Activated CD8-positive, alpha-beta memory T cell treated with anti-CD3 and anti-CD28 coated beads, Interleukin-2, amount 50 U/mL, for 48 hours (primary cell): ENCODE data around the gene DNAJC9.

Experiments used
- DNase-seq: peaks from one replicate; pipeline ENCODE4 v3.0.0-alpha.2; 2020

The DNAJC9 gene

DNA sequence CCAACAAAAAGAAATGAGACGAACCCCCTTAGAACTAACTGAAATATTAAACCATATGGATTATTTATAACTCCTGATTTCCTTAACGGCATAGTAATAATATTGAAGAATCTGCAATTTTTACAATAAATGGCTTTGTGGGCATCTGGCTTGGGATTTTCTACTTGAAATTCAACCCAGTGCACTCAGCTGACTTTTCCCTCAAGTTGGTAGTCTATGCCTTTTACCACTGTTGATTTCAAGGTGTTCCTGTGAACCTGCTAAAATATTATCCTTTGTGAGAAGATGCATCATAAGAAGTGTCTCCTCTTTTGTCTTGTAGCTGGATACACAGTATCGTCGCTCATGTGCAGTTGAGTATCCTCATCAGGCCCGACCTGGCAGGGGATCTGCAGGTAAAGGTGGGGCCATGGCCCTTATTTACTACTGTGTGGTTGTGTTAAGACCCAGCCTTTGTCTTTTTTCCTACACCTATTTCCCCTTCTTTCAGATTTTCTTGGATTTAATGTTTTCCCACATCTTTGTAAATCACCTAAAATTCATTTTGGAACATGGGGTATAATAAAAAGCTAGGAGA lies 8.0 kb downstream of the DNAJC9 start:
- DNase-seq, result no peak

DNA sequence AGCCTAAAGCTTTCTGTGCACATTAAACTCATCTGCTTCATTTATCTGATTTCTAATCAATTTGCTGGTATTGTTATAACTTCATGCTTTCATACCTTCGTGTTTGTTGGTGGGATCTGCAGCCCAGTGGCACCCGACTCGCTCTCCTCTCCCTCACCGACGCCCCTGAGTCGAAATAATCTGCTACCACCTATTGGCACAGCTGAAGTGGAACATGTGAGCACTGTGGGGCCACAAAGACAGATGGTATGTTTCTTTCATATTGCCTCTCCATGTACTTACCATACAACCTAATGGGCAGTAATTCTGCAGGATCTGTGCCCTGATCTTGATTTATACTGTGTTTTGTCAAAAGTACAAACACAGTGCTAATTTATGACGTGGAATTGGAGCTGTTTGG lies 12.4 kb downstream of the DNAJC9 start:
- no peak for DNase-seq

DNA sequence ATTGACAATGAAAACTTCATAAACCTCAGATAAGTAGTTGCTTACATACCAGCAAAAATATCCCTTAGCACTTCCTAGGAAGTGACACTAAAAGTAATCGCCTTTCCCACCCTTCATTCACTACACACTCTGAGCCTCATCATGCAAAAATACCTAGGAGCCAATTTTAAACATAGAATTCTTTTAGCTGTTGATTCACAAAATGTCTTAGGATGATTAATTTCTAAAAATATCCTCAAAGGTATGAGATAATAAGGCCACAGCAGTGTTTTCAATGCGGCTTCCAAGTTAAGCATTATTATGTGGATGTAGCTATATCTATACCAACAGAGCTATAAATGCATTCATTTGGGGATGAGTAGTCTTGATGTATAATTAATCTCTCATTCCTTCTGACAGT lies 13.2 kb downstream of the DNAJC9 start:
- no peak for DNase-seq

DNA sequence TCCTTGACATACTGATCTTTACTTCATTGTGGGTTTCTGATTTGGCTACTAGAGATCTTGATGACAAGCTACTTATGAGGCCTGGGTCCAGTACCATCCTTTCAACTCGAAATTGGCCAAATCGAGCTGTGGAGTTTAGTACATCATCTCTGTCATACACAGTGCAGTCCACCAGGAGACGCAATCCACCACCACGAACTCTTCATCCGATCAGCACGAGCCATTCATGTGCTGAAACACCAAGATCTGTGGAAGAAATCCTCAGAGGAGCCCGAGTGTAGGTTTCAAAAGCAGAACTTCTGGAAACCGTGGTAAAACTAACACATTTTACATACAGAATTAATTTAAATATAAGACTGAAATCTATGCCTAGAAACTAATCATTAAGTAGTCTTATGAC lies 14.2 kb downstream of the DNAJC9 start:
- no peak for DNase-seq

DNA sequence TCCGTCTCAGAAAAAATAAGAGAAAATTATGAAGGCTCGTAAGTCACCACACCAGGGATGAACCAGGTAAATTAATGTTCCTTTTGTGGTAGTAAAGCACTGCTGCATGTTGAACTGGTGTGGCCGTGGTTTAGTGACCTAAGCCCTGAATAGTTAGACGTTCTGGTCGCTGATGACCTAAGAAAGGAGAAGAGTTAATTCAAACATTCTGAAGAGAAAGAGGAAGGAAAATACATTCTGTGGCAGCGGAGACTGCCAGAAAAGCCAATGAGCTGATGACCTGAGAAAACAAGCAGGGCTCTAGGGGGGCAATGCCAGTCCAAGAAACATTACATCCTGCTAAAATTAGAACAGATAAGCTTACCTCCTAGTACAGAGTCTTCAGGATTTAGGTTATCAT lies 17.5 kb downstream of the DNAJC9 start:
- DNase-seq, result no peak

DNA sequence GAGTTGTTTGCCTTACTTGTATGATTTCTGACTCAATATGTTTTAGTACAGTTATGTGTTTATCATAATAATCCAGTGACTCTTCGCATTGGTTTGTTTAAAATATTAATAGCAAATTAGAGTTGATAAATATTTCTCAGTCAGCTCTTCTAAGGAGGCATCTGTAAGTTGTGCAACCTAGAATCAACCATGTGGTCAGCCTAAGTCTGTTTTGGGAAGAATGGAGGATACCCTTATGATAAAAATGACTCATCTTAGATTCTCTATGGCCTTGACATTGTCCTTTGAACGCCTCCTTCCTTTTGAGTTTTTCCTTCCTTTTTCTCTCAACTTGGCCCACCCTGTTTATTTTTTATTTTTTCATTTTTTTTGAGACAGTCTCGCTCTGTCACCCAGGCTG lies 18.8 kb downstream of the DNAJC9 start:
- DNase-seq, result no peak

DNA sequence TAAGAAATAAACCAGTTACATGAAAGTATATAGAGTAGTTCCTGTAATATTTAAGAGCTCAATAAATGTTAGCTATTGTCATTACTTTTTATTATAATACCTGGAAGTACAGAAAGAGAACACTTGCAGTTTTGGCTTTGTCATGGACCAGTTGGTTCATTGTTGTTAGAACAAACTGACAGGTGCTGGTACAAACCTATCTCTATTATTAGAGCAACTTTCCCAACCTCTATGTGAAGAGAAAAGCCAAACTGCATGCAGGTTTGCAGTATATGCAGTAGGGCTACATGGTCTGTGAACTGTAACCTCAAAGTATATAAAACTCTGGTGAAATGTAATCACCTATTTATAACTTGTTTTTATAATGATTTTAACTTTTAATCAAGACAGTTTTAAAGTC lies 20.4 kb downstream of the DNAJC9 start:
- DNase-seq, result no peak

DNA sequence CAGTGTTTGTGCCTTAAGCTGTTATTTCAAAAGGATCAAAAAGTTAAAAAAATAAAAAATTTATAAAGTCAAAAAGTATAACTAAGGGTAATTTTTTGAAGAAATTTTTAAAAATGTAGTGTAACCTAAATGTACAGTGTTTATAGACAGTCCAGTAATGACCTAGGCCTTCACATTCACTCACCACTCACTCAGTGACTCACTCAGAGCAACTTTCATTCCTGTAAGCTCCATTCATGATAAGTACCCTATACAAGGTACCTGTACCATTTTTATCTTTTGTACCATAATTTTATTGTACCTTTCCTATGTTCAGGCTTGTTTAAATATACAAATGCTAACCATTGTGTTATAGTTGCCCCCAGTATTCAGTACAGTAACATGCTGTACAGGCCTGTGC lies 21.5 kb downstream of the DNAJC9 start:
- no peak for DNase-seq

DNA sequence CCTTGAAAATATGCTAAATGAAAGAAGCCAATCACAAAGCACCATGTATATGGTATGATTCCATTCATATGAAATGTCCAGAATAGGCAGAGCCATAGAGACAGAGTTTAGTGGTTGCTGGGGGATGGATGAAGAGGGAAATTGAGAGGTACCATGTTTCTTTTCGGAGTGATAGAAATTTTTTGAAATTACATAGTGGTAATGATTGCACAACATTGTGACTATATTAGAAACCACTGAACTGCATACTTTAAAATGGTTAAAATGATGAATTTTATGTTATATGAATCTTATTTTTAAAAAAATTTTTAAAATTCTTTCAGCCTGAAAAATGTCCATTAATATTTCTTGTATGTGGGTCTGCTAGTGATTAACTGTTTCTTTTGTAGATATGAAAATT lies 26.1 kb downstream of the DNAJC9 start:
- no peak for DNase-seq

DNA sequence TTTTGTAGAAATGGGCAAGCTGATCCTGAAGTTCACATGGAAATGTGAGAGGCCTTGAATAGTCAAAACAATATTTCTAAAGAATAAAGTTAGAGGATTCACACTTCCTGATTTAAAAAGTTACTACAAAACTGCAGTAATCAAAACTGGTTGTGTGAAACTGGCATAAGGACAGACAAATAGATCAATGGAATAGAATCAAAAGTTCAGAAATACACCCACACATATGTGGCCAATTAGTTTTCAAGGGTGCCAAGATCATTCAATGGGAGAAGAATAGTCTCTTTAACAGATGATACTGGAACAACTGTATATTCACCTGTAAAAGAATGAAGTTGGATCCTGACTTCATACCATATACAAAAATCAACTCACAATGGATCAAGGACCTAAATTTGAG lies 27.7 kb downstream of the DNAJC9 start:
- DNase-seq, result no peak

DNA sequence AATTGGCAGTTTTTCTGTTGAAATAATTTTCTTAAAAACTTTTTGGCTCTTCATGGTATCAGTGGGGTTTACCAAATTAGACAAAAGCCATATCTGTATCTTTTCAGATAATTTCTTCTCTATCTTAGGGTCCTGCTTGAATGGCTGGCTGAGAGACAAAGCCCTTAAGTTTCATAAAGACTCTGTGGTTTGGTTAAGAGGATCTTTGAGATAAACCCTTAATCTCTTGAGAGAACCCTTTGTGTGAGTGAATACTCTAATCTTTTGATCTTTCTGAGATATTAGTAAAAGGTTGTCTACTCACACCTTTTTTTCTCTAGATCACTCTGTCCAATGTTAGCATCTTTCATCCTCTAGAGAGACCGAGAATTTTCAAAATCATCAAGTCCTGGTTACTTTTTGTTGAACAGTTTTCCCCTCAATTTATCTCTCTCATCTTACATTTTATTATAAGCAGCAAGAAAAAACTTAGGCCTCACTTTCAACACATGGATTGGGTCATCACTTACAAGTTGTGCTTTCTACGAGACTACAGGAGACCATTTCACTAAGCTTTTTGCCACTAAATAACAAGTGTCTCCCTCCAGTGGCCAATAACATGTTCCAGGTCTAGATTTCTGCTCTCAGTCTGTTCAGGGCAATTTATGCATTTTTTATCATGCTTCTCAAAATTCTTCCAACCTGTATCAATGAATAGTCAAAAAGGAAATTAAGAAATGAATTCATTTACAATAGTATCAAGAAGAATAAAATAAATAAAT lies 28.4 kb downstream of the DNAJC9 start:
- DNase-seq, result no peak

DNA sequence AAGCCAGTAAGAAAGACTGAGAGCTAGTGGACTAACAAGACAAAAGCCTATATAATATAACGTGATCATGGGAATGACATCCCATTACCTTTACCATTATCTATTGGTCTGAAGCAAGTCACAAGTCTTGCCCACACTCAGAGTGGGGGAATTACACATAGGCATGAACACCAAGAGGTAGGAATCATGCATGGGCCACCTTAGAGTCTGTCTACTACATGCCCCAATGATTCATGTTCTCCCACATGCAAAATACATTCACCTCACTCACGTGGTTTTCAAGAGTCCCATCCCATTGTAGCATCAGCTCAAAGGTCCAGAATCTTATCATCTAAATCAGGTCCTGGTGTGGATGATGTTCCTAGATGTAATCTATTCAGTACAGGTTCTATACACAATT lies 29.4 kb downstream of the DNAJC9 start:
- no peak for DNase-seq

DNA sequence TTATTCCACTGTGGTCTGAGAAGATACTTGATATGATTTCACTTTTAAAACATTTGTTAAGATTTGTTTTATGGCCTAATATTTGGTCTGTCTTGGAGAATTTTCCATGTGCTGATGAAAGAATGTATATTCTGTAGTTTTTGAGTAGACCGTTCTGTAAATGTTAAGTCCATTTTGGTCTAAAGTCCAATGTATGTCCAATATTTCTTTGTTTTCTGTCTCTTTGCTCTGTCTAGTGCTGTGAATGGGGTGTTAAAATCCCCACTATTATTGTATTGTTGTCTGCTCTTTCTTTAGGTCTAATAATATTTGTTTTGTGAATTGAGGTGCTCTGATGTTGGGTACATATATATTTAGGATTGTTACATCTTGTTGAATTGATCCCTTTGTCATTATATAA lies 31.3 kb downstream of the DNAJC9 start:
- DNase-seq, result no peak

DNA sequence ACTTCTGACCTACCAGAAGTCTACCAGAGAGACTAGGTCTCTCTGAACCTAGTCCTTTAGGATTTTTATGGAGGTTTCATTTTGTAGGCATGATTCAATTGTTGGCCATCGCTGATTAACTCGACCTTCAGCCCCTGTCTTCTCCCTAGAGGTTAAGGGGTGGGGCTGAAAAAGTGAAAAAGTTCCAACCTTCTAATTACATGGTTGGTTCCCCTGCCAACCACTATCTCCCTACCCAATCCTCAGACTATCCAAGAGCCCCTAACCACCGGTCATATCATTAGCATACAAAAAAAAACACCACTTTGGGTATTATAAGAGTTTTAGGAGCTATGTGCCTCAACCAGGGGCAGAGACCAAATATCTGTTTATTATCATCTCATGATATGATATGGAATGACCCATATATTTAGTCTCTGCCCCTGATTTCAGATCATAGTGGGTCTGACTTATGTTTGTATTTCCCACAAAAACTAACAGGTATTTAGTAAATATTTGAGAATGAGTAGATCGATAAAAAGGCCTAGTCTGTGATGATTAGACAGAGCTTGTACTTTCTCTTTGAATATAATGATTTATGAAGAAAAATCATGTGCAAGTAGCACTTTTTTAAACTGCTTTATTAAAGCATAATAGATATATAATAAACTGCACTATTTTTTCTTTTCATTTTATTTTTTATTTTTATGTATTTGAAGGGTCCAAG lies 35.8 kb downstream of the DNAJC9 start:
- no peak for DNase-seq

DNA sequence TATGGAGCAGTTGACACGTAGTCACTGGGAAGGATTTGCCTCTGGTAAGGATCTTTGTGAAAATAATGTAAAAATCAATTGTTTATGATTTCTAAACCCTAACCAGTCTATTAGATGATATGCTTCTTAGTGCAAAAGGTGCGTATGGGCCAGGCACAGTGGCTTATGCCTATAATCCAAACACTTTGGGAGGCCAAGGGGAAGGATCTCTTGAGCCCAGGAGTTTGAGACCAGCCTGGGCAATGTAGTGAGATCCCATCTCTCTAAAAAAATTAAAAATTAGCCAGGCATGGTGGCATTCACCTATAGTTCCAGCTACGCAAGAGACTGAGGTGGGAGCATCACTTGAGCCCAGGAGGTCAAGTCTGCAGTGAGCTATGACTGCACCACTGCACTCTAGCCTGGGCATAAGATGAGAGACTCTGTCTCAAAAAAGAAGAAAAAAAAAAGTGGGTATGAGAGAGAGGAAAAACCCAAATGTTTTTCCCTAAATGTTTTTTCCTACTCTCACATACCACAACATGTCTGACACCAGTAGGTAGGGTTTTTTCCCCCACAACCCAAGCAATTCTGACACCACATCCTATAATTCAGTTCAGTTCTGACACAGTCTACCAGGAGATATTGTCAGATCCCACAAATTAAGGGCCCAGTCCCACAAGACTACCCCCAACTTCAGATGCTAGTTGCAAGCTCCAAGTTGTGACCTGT lies 36.5 kb downstream of the DNAJC9 start:
- no peak for DNase-seq

DNA sequence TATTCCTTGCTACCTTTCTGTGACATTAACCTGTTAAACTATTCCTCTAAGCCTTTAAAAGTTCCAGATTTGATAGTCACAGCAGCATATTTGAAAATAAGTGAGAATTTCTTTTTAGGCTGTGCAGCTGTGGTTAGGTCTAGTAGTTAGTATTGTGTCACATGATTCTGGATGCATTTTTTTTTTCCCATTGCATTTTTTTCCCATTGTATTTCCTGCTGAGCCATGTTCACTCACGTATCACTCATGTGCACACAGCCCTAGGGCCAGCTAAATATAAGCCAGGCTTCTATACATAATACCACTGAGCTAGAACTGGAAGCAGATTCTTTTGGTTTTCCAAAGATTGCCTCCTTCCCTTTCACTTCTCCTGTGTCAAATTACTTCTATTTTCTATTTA lies 37.4 kb downstream of the DNAJC9 start:
- no peak for DNase-seq

DNA sequence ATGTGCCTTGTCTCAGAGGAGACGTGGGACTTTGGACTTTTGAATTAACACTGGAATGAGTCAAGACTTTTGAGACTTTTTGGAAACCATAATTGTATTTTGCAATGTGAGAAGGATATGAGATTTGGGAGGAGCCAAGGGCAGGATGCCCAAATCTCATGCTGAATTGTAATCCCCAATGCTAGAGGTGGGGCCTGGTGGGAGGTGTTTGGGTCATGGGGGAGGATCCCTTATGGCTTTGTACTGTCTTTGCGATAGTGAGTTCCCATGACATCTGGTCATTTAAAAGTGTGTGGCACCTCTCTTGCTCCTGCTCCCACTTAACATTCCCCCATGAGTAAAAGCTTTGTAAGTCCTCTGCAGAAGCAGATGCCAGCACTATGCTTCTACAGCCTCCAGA lies 39.2 kb downstream of the DNAJC9 start:
- DNase-seq, result no peak

DNA sequence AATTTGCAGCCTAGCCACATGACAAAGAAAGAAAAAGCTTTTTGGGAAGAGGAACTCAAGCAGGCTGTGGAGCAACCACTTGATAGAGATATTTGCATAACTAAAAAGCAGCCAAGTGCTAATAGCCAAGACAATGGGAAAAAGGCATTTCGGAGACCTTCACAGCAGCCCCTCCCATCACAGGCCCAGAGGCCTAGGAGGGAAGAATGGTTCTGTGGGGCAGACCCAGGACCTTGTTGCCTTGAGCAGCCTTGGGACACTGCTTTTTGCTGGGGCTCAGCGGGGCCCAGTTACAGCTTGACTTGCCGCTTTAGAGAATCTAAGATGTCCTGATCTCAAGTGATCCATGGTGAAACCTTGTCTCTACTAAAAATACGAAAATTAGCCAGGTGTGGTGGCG lies 40.7 kb downstream of the DNAJC9 start:
- DNase-seq, result no peak

DNA sequence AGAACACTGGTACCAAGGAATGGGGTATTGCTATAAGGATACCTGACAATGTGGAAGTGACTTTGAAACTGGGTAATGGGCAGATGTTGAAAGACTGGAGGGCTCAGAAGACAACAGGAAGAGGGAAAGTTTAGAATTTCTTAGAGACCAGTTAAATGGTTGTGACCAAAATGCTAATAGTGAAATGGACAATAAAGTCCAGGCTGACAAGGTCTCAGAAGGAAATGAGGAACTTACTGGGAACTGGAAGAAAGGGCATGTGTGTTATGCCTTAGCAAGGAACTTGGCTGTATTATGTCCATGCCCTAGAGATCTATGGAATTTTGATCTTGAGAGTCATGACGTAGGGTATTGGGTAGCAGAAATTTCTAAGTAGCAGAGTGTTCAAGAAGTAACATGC lies 41.2 kb downstream of the DNAJC9 start:
- DNase-seq, result no peak

DNA sequence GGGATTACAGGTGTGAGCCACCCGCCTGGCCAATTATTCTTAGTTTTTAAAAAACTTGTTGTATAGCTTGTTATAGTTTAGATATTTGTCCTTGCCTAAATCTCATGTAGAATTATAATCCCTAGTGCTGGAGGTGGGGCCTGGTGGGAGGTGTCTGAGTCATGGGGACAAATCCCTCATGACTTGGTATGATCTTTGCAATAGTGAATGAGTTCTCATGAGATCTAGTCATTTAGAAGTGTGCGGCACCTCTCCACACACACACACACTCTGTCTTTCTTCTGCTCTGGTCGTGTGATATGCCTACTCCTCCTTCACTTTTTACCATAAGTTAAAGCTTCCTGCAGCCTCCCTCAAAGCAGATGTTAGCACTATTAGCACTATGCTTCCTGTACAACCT lies 42.0 kb downstream of the DNAJC9 start:
- DNase-seq, result no peak
